Measurements from ENCODE around the gene CCDC185.

The CCDC185 gene

DNA sequence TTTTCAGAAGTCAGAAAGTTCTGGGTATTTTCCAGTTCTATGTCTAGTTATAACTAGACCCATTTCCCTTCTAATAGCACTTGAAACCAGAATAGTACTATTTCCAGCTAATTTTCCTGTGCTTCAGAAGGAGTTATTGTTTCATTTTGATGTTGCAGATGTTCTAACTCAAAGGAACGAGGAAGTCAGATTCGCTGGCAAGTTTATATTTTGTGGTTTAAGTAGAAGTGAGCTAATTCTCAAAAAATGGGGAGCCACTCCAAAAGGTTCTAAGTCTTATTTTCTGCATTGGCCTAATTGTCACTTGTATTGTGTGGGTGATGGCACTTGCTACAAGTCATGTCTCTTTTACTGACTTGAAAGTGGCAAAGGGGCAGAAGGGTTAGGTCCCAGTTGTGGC is 18.1 kb downstream of the CCDC185 start:
- DNase-seq = no peak
- Mint-ChIP-seq H3K36me3 (ENCODE audit: low read depth) (no peaks in the 10 kb centered on the region), H3K27ac (no peak overlapping the region), H3K9me3 (no peaks in the 10 kb centered on the region), H3K4me1 (ENCODE audit: low read depth) (no peaks in the 10 kb centered on the region), H3K4me3 (no peak overlapping the region), H3K27me3 (no peaks in the 10 kb centered on the region)

DNA sequence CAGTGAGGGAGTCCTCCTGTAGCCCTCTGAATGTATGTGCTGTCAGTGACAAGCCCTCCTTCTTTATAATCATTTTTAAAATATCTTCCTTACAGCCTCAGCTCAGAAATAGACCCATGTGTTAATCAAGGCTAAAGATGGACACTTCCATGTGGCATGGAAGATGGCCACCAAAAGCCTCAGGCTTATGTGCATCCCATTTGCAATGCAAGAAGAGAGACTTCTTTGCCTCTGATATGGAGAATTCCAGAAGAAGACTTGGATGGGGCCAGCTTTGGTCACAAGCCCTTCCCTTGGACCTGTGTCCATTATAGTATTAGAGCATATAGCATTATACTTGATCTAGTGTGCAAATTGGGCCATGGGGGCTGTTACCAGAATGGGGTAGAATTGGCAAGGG is 18.5 kb downstream of the CCDC185 start:
- H3K36me3 Mint-ChIP-seq (ENCODE audit: low read depth) = no peaks in the 10 kb centered on the region
- H3K27ac Mint-ChIP-seq = no peak overlapping the region
- H3K9me3 Mint-ChIP-seq = no peaks in the 10 kb centered on the region
- no peak for DNase-seq
- H3K4me3 Mint-ChIP-seq = no peak overlapping the region
- no peaks in the 10 kb centered on the region for H3K4me1 Mint-ChIP-seq (ENCODE audit: low read depth)
- no peaks in the 10 kb centered on the region for H3K27me3 Mint-ChIP-seq

DNA sequence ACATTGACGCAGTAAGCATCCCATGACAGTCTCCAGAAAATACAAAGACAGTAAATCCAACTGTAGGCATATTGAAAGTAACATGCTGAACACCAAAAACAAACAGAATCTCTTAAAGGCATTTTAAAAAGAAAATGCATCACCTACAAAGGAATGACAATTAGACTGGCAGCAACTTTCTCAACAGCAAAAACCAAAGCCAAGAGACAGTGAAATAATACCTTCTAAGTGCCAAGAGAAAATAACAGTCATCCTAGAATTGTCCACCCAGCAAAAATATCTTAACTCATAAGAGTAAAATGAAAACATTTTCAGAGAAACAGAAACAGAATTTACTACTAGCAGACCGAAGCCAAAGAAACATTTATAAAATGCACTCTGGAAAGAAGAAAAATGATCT is 20.0 kb downstream of the CCDC185 start:
- Mint-ChIP-seq H3K4me1 (ENCODE audit: low read depth) (no peaks in the 10 kb centered on the region), H3K27ac (no peak overlapping the region), H3K4me3 (no peak overlapping the region), H3K27me3 (no peaks in the 10 kb centered on the region), H3K9me3 (no peaks in the 10 kb centered on the region), H3K36me3 (ENCODE audit: low read depth) (no peaks in the 10 kb centered on the region)
- no peak for DNase-seq

DNA sequence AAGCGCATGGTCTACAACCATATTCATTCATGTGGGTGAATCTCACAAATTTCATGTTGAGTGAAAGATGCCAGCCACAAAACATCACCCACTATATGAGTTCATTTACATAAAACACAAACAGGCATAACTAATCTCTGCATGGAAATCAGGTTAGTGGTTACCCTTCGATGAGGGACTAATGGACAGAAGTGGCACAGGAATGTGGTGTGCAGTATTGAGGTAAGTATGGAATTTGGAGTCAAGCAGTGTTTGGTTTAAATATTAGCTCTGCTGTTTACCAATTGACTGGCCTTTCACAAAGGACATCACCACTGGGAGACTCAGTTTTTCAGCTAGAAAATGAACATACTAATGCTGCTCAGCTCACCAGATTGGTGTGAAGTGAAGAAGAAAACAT is 24.2 kb downstream of the CCDC185 start:
- Mint-ChIP-seq H3K4me1 (ENCODE audit: low read depth) (no peaks in the 10 kb centered on the region), H3K36me3 (ENCODE audit: low read depth) (no peaks in the 10 kb centered on the region), H3K27me3 (no peaks in the 10 kb centered on the region), H3K9me3 (no peaks in the 10 kb centered on the region), H3K27ac (no peak overlapping the region), H3K4me3 (no peak overlapping the region)
- DNase-seq = no peak

DNA sequence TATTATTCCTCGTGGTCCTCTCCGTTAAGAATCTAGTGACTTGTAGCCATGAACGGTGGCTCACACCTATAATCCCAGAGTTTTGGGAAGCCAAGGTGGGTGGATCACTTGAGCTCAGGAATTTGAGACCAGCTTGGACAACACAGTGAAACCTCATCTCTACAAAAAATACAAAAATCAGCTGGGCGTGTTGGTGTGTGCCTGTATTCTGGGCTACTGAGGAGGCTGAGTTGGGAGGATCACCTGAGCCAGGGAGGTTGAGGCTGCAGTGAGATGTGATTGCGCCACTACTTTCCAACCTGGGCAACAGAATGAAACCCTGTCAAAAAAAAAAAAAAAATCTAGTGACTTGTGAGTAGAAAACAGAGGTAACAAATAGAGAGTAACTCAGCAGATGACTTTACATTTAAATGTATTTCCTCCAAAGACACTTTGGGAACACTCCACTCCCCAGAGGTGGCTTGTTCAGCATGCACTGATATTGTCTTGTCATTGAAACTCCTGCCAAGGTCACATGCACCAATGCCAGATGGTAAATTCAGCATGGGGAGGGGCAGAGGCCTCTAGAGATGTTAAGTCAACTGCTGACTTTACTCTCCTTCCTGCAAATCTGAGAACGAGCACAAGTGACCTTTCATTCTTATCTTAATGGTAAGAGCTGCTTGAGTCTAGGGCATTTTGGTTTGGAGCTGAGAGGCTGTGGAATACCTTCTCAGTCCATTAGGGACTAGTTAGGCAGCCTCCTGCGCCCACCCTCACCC is 24.9 kb downstream of the CCDC185 start:
- Mint-ChIP-seq H3K27me3 (no peaks in the 10 kb centered on the region), H3K4me1 (ENCODE audit: low read depth) (no peaks in the 10 kb centered on the region), H3K9me3 (no peaks in the 10 kb centered on the region), H3K36me3 (ENCODE audit: low read depth) (no peaks in the 10 kb centered on the region), H3K4me3 (no peak overlapping the region), H3K27ac (no peak overlapping the region)
- DNase-seq = no peak

DNA sequence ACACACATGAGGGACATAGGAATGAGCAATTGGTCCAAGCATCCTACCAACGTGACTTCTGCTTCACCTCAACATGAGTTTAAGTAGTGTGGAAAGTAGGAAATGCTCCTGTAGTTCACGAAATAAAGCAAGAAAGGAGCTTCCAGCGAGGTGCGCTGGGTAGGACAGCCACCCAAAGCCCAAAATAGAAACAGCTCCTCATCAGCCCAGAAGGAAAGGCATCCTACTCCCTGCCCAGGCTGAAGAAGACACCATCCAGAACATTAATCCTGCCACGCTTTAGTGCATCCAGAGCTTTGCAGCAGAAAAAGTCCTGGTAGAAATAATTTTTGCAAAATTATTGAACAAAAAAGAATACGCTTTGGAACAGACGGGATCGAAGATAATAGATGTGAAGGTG is 25.9 kb downstream of the CCDC185 start:
- no peaks in the 10 kb centered on the region for H3K27me3 Mint-ChIP-seq
- no peaks in the 10 kb centered on the region for H3K4me1 Mint-ChIP-seq (ENCODE audit: low read depth)
- no peak overlapping the region for H3K4me3 Mint-ChIP-seq
- no peak for DNase-seq
- H3K27ac Mint-ChIP-seq = no peak overlapping the region
- no peaks in the 10 kb centered on the region for H3K36me3 Mint-ChIP-seq (ENCODE audit: low read depth)
- H3K9me3 Mint-ChIP-seq = no peaks in the 10 kb centered on the region

DNA sequence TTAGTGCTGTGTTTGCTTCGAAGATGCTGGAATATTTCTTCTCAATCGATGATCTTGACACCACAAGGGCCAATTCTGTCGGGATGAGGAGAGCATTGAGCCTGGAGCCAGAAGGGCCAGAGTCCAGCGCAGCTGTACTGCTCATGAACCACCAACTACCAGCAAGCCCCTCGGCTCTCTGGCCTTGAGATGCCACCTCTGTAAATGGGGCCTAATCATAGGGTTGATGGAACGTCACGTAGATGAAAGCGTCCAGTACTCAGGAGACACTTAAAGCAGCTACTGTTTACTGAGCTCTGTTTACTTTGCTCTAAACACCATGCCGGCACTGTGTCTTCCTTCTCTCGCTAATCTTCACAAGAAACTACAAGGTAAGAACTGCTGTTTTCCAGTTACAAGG is 26.3 kb downstream of the CCDC185 start:
- Mint-ChIP-seq H3K4me1 (ENCODE audit: low read depth) (no peaks in the 10 kb centered on the region), H3K36me3 (ENCODE audit: low read depth) (no peaks in the 10 kb centered on the region), H3K27ac (no peak overlapping the region), H3K27me3 (no peaks in the 10 kb centered on the region), H3K9me3 (no peaks in the 10 kb centered on the region), H3K4me3 (no peak overlapping the region)
- DNase-seq = no peak

DNA sequence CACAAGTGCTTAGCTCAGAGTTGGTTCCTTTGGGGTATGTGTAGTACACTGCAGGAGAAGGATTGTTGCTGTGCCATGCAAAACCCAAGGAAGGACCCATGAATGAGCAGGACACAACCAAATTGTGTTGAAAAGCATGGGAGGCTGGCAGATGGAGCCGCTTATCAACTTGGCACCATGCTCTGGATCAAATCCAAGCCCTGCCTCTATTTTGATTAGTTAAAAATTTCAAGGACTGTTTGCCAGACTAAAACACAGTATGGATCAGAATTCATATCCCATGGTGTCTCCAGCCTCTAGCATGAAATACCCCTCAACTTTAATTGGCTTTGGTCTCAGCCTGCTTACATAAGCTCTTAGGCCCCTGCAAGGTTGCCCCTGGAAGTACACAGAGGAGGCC is 27.8 kb downstream of the CCDC185 start:
- H3K27me3 Mint-ChIP-seq = no peaks in the 10 kb centered on the region
- H3K36me3 Mint-ChIP-seq (ENCODE audit: low read depth) = no peaks in the 10 kb centered on the region
- H3K9me3 Mint-ChIP-seq = no peaks in the 10 kb centered on the region
- no peaks in the 10 kb centered on the region for H3K4me1 Mint-ChIP-seq (ENCODE audit: low read depth)
- no peak overlapping the region for H3K27ac Mint-ChIP-seq
- DNase-seq = no peak
- no peak overlapping the region for H3K4me3 Mint-ChIP-seq

DNA sequence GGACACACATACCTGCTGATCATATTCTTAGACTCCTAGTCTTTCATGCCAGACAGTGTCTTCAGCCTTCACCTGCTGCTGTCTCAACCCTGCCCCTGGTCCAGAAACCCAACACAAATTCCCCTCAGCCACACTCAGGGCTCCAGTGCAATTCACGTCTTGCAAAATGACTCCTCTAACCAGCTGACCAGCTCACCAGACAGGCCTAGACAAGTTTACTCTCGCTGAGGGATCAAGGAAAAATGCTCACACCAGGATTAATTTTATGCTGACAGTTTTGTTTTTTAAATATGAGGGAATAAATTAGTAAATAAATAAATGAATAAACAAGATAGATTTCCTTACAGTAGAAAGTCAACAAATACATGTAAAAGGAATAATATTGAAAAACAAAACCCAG is 28.5 kb downstream of the CCDC185 start:
- DNase-seq = no peak
- no peaks in the 10 kb centered on the region for H3K27me3 Mint-ChIP-seq
- no peaks in the 10 kb centered on the region for H3K9me3 Mint-ChIP-seq
- no peaks in the 10 kb centered on the region for H3K4me1 Mint-ChIP-seq (ENCODE audit: low read depth)
- no peaks in the 10 kb centered on the region for H3K36me3 Mint-ChIP-seq (ENCODE audit: low read depth)
- no peak overlapping the region for H3K27ac Mint-ChIP-seq
- no peak overlapping the region for H3K4me3 Mint-ChIP-seq

DNA sequence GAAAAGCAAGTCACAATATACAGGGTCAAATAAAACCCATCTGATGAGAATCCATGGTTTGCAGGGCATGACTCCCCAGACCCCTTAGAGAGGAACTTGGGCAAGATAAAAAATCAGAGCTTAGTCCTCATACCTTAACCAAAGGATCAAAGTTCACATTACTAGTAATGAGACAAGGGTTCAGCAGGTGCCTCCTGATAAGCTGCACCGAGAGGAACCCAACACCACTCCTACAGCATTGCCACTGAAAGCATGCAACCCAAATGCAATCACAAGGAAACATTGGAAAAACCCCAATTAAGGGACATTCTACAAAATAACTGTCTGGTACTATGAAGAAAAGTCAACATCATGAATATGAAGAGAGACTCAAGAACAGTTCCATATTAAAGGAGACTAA is 29.7 kb downstream of the CCDC185 start:
- no peak for DNase-seq
- Mint-ChIP-seq H3K4me1 (ENCODE audit: low read depth) (peaks cover 6% of the 10 kb centered on the region), H3K9me3 (no peaks in the 10 kb centered on the region), H3K4me3 (no peak overlapping the region), H3K27ac (no peak overlapping the region), H3K36me3 (ENCODE audit: low read depth) (no peaks in the 10 kb centered on the region), H3K27me3 (no peaks in the 10 kb centered on the region)

DNA sequence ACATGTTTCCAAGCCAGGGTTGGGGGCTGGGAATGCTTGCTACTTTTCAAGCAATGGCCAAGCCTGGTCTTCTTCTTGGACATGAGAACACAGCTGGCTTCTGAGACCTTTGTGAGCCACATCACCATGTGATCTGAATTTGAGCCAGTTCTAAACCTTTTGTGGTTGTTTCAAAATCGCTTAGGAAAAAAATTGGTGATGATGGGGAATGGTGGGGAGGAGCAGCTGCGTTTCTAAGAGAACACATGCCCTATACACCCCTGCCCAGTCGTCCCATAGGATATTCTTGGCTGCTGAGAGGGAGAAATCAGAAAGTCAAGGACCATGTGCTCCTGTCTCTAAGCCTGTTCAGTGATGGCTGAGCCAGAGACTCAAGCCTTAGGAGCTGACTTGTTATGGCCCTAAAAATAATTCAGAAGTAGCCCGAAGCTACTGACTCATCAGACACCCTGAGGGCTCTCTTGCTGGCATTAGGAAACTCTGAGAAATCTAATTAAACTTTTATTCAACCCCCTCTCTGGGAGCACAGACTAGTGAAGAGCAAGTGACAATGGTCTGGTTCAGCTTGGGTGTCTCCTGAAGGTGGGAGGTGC is 30.5 kb downstream of the CCDC185 start:
- Mint-ChIP-seq H3K9me3 (peaks cover 6% of the 10 kb centered on the region), H3K36me3 (ENCODE audit: low read depth) (no peaks in the 10 kb centered on the region), H3K4me1 (ENCODE audit: low read depth) (peaks cover 6% of the 10 kb centered on the region), H3K4me3 (no peak overlapping the region), H3K27ac (no peak overlapping the region), H3K27me3 (peaks cover 3% of the 10 kb centered on the region)
- DNase-seq = no peak

DNA sequence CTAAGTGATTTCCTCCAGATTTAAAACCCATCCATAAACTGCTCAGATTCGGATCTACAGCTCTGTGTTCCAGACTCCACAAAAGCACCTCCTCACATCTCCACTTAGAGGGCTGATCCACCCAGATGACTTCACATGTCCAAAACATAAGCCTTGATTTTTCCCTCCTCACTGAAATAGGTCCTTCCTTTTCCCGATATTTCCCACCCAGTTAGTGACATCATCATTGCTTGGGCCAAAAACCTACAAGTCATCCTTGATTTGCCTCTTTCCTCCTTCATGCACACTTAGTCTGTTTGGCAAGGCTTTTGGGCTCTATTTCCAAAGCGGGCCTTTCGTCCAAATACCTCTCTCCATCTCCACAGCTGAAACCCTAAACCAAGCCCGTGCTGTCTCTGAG is 32.3 kb downstream of the CCDC185 start:
- Mint-ChIP-seq H3K4me1 (ENCODE audit: low read depth) (peaks cover 6% of the 10 kb centered on the region), H3K36me3 (ENCODE audit: low read depth) (no peaks in the 10 kb centered on the region), H3K9me3 (peaks cover 6% of the 10 kb centered on the region), H3K27ac (no peak overlapping the region), H3K27me3 (peaks cover 3% of the 10 kb centered on the region), H3K4me3 (no peak overlapping the region)
- DNase-seq = no peak

DNA sequence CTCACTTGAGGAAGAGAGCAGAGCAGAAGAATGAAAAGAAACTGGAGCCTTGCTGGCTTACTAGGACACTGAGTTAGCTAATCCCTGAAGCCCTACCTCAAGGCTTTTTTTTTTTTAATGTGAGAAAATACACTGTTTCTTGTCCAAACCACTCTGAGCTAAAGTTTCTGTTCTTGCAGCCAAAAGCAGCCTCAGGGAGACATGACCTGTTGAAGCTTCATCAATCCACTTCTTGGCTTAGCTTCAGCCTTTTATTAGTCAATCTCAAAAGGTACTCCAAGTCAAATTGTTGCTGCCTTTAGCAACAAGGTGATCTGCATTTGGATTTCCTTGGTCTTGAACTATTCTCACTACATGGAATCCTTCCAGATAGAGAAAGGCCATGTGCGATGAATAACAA is 33.7 kb downstream of the CCDC185 start:
- Mint-ChIP-seq H3K27me3 (peaks cover 3% of the 10 kb centered on the region), H3K4me1 (ENCODE audit: low read depth) (peaks cover 6% of the 10 kb centered on the region), H3K9me3 (peaks cover 6% of the 10 kb centered on the region), H3K27ac (no peak overlapping the region), H3K36me3 (ENCODE audit: low read depth) (no peaks in the 10 kb centered on the region), H3K4me3 (no peak overlapping the region)
- DNase-seq = no peak

DNA sequence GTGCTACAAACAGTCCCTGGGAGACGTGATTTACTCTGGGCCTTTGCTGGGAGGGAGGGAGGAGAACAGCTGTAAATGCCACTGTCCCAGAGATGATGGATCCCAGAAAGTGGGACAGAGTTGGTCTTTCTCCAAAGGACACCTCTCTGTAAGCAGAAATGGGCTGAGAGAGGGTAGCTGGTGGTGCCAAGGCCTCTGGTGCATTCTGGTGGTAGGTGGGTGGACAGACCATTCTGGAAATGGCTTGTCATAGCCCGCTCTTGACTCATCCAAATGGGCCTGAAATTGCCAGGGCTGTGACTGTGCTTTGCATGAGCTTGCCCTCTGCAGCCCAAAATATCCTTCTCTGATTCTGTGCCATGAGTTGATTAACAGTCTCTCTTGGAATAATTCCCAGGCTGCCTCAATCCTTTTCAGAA is 36.1 kb downstream of the CCDC185 start:
- H3K36me3 Mint-ChIP-seq (ENCODE audit: low read depth) = no peaks in the 10 kb centered on the region
- DNase-seq = no peak
- H3K4me3 Mint-ChIP-seq = no peak overlapping the region
- H3K27me3 Mint-ChIP-seq = peaks cover 3% of the 10 kb centered on the region
- no peak overlapping the region for H3K27ac Mint-ChIP-seq
- peaks cover 6% of the 10 kb centered on the region for H3K9me3 Mint-ChIP-seq
- H3K4me1 Mint-ChIP-seq (ENCODE audit: low read depth) = peaks cover 6% of the 10 kb centered on the region

DNA sequence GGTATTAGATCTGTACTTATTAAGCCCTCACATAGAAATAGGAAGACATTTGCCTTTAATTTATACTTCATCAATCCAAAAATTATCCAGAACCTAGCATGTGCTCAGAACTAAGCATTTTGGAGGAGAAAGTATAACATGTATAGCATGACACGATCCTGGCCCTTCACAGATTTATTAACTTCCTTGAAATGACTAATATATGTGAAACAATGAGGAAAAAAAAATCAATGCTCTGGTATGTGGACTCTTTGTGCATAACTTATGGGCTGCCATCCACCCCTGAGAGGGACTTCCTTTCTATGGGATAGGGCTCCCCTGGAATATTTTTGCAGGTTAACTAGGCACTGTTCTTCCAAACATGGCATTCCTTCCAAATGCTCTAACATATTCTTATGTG is 36.6 kb downstream of the CCDC185 start:
- Mint-ChIP-seq H3K36me3 (ENCODE audit: low read depth) (no peaks in the 10 kb centered on the region), H3K27ac (no peak overlapping the region), H3K27me3 (peaks cover 3% of the 10 kb centered on the region), H3K9me3 (peaks cover 6% of the 10 kb centered on the region), H3K4me3 (no peak overlapping the region), H3K4me1 (ENCODE audit: low read depth) (peaks cover 6% of the 10 kb centered on the region)
- no peak for DNase-seq

Measured in activated T-cell treated with anti-CD3 and anti-CD28 coated beads, Interleukin-2, amount 50 U/mL, for 24 hours (primary cell).